Effector CD8-positive, alpha-beta T cell (primary cell): ENCODE measurements around the gene CALHM4.
"Not testable (repeated sequence)": the region's sequence is repeated elsewhere in the genome, so short reads cannot be mapped to it uniquely, and the experiment has no call there.

ENCODE experiments used
- DNase-seq: peaks from one replicate; lab custom pipeline; 2025; lab: John Stamatoyannopoulos, UW

The CALHM4 gene

GRCh38 chr6:116577486-116577885, 23.9 kb downstream of the CALHM4 start:
- DNase-seq = no peak

GRCh38 chr6:116578335-116578734, 24.8 kb downstream of the CALHM4 start:
- no peak for DNase-seq

GRCh38 chr6:116579143-116579542, 25.6 kb downstream of the CALHM4 start:
- DNase-seq = no peak

GRCh38 chr6:116580198-116580597, 26.6 kb downstream of the CALHM4 start:
- no peak for DNase-seq

- DNase-seq = no peak
Observed at GRCh38 chr6:116586276-116586675, 32.7 kb downstream of the CALHM4 start.

- DNase-seq = no peak
Observed at GRCh38 chr6:116586738-116587137, 33.2 kb downstream of the CALHM4 start.

- DNase-seq = no peak
Observed at GRCh38 chr6:116595247-116595646, 41.7 kb downstream of the CALHM4 start.

GRCh38 chr6:116596815-116597214, 43.3 kb downstream of the CALHM4 start:
- DNase-seq = no peak

- DNase-seq = not testable (repeated sequence)
Observed at GRCh38 chr6:116603916-116604315, 50.4 kb downstream of the CALHM4 start.

- not testable (repeated sequence) for DNase-seq
Observed at GRCh38 chr6:116604868-116605267, 51.3 kb downstream of the CALHM4 start.

GRCh38 chr6:116605935-116606334, 52.4 kb downstream of the CALHM4 start:
- no peak for DNase-seq
